Mesenchymal stem cell (in vitro differentiated cells and primary cell): ENCODE results near the gene PRKCSH.
A peak's percentile ranks its signal among the peaks of the same experiment; 100 is the strongest.
"Not testable (repeated sequence)": the region's sequence is repeated elsewhere in the genome, so short reads cannot be mapped to it uniquely, and the experiment has no call there.

Source experiments
- DNase-seq: peaks from one replicate; pipeline ENCODE4 v3.0.0-alpha.2; 2013
- H2AFZ ChIP-seq: one replicate; pipeline ENCODE4 v1.6.1; 2013; ENCODE audit warnings: low read depth, mild to moderate bottlenecking, control low read depth, inconsistent platforms, low read length, moderate library complexity
- H2AK5ac ChIP-seq: 2 replicates; pipeline ENCODE4 v1.6.1; 2013; ENCODE audit warnings: low read length, moderate library complexity, mild to moderate bottlenecking, inconsistent platforms; ENCODE audit not compliant: severe bottlenecking
- H2BK120ac ChIP-seq: one replicate; pipeline ENCODE4 v1.6.1; 2013; ENCODE audit warnings: low read depth, mild to moderate bottlenecking, inconsistent platforms, low read length, moderate library complexity
- H2BK12ac ChIP-seq, 2 experiments: one replicate each; pipeline ENCODE4 v1.6.1; 2013; ENCODE audit warnings: inconsistent platforms in 2 of 2, low read length in 2 of 2, mild to moderate bottlenecking in 2 of 2, moderate library complexity in 2 of 2, control low read depth in 1 of 2
- H2BK15ac ChIP-seq: one replicate; pipeline ENCODE4 v1.6.1; 2013; ENCODE audit warnings: mild to moderate bottlenecking, low read depth, inconsistent platforms; ENCODE audit not compliant: poor library complexity, severe bottlenecking
- H2BK5ac ChIP-seq: 2 replicates; pipeline ENCODE4 v1.6.1; 2013; ENCODE audit warnings: low read depth, mild to moderate bottlenecking, low read length, control low read depth, inconsistent platforms; ENCODE audit not compliant: poor library complexity, severe bottlenecking
- H3K14ac ChIP-seq, 2 experiments: one replicate each; pipeline ENCODE4 v1.6.1; 2013; ENCODE audit warnings: inconsistent platforms in 2 of 2, low read length in 2 of 2, control low read depth in 1 of 2, mild to moderate bottlenecking in 1 of 2, moderate library complexity in 1 of 2
- H3K18ac ChIP-seq, 2 experiments: one replicate each; pipeline ENCODE4 v1.6.1; 2013; ENCODE audit warnings: inconsistent platforms in 2 of 2, low read length in 2 of 2, control low read depth in 1 of 2, low read depth in 1 of 2, mild to moderate bottlenecking in 1 of 2
- H3K23ac ChIP-seq, 2 experiments: one replicate each; pipeline ENCODE4 v1.6.1; 2013; ENCODE audit warnings: inconsistent platforms in 2 of 2, low read length in 2 of 2, mild to moderate bottlenecking in 2 of 2, moderate library complexity in 2 of 2, control low read depth in 1 of 2
- H3K27ac ChIP-seq: 2 replicates; pipeline ENCODE4 v1.5.1; 2013; ENCODE audit warnings: mild to moderate bottlenecking, moderate library complexity, low read length, control low read depth, inconsistent platforms; ENCODE audit not compliant: poor library complexity, severe bottlenecking
- H3K27me3 ChIP-seq, 2 experiments: 2 replicates each; pipeline versions ENCODE4 v1.6.1 to v1.7.0; 2013; ENCODE audit warnings: low read length in 2 of 2, mild to moderate bottlenecking in 2 of 2, moderate library complexity in 2 of 2, control low read depth in 1 of 2, inconsistent platforms in 1 of 2; ENCODE audit not compliant: control insufficient read depth in 1 of 2, insufficient read depth in 1 of 2
- H3K36me3 ChIP-seq, 2 experiments: 2 replicates each; pipeline versions ENCODE4 v1.6.1 to v1.7.0; 2013; ENCODE audit warnings: low read length in 2 of 2, control low read depth in 1 of 2, inconsistent platforms in 1 of 2, low read depth in 1 of 2, mild to moderate bottlenecking in 1 of 2; ENCODE audit not compliant: insufficient read depth in 2 of 2, control insufficient read depth in 1 of 2
- H3K4ac ChIP-seq, 2 experiments: one replicate each; pipeline ENCODE4 v1.6.1; 2013; ENCODE audit warnings: inconsistent platforms in 2 of 2, low read length in 2 of 2, mild to moderate bottlenecking in 2 of 2, moderate library complexity in 2 of 2, control low read depth in 1 of 2, low read depth in 1 of 2
- H3K4me1 ChIP-seq: 2 replicates; pipeline ENCODE4 v1.6.1; 2013; ENCODE audit warnings: low read depth, low read length, control low read depth; ENCODE audit not compliant: control insufficient read depth, insufficient read depth
- H3K4me2 ChIP-seq: 2 replicates; pipeline ENCODE4 v1.6.1; 2013; ENCODE audit warnings: low read length, mild to moderate bottlenecking, inconsistent platforms; ENCODE audit not compliant: poor library complexity, severe bottlenecking
- H3K4me3 ChIP-seq, 2 experiments: 2 replicates each; pipeline versions ENCODE4 v1.5.1 to v1.7.0; 2013; ENCODE audit warnings: low read length in 2 of 2, mild to moderate bottlenecking in 2 of 2, control low read depth in 1 of 2, low read depth in 1 of 2; ENCODE audit not compliant: insufficient read depth in 1 of 2
- H3K79me1 ChIP-seq: replicated peaks from 2 replicates; pipeline ENCODE4 v1.6.1; 2013; ENCODE audit warnings: mild to moderate bottlenecking, control low read depth, low read length, inconsistent platforms; ENCODE audit not compliant: poor library complexity, severe bottlenecking
- H3K9ac ChIP-seq: 2 replicates; pipeline ENCODE4 v1.7.0; 2013; ENCODE audit warnings: mild to moderate bottlenecking, low read length, moderate library complexity
- H3K9me3 ChIP-seq: 2 replicates; pipeline ENCODE4 v1.7.0; 2013; ENCODE audit warnings: mild to moderate bottlenecking, low read length; ENCODE audit not compliant: control insufficient read depth
- H4K8ac ChIP-seq: one replicate; pipeline ENCODE4 v1.6.1; 2013; ENCODE audit warnings: inconsistent platforms, mild to moderate bottlenecking, low read length, moderate library complexity
- H4K91ac ChIP-seq: one replicate; pipeline ENCODE4 v1.6.1; 2013; ENCODE audit warnings: mild to moderate bottlenecking, low read length, inconsistent platforms
- WGBS: methylation state at CpG from one replicate; pipeline ENCODE4 v1.1.7; 2013; ENCODE audit warnings: mixed read lengths; 5-methylcytosine and 5-hydroxymethylcytosine counted together

PRKCSH gene

GRCh38 chr19:11458236-11458900 lies 22.9 kb downstream of the PRKCSH start:
- H3K9ac ChIP-seq: no peak overlapping the region
- WGBS: 93% methylated on average over 19 of the region's 19 CpGs
- no peak for DNase-seq
- H3K27me3 ChIP-seq: peaks cover 4 to 21% of the 10 kb centered on the region in 2 experiments
- no peak overlapping the region for H2AFZ ChIP-seq
- no peak overlapping the region for H3K14ac ChIP-seq
- no peaks in the 10 kb centered on the region for H3K36me3 ChIP-seq
- H3K4me3 ChIP-seq: no peak overlapping the region
- H2AK5ac ChIP-seq: no peak overlapping the region
- H2BK5ac ChIP-seq: no peak overlapping the region
- no peak overlapping the region for H3K27ac ChIP-seq
- peaks cover 9% of the 10 kb centered on the region for H3K4me1 ChIP-seq
- H3K79me1 ChIP-seq: no peaks in the 10 kb centered on the region
- H4K91ac ChIP-seq: peak overlapping the region; percentile 48
- no peak overlapping the region for H2BK15ac ChIP-seq
- no peak overlapping the region for H3K4ac ChIP-seq
- no peak overlapping the region for H3K4me2 ChIP-seq
- peak overlapping the region in 1 of 2 experiments; percentile 24 for H3K23ac ChIP-seq
- no peak overlapping the region for H4K8ac ChIP-seq
- H3K9me3 ChIP-seq: no peaks in the 10 kb centered on the region
- no peak overlapping the region for H2BK12ac ChIP-seq
- H3K18ac ChIP-seq: no peak overlapping the region
- no peak overlapping the region for H2BK120ac ChIP-seq

GRCh38 chr19:11458912-11459311 lies 23.5 kb downstream of the PRKCSH start:
- not testable (repeated sequence) for H3K23ac ChIP-seq, H4K8ac ChIP-seq, H3K4me3 ChIP-seq, H3K36me3 ChIP-seq, H3K9me3 ChIP-seq, DNase-seq, H2AFZ ChIP-seq, H3K18ac ChIP-seq, H3K4ac ChIP-seq, H2BK120ac ChIP-seq, H3K4me1 ChIP-seq, H3K79me1 ChIP-seq, H3K9ac ChIP-seq, H2AK5ac ChIP-seq, H2BK5ac ChIP-seq, H3K14ac ChIP-seq, H4K91ac ChIP-seq, H2BK15ac ChIP-seq, H2BK12ac ChIP-seq, H3K4me2 ChIP-seq, H3K27ac ChIP-seq
- WGBS: 89% methylated on average over 10 of the region's 11 CpGs
- H3K27me3 ChIP-seq: peaks cover 4 to 21% of the 10 kb centered on the region in 2 experiments

GRCh38 chr19:11460207-11460606 lies 24.8 kb downstream of the PRKCSH start:
- no peak overlapping the region for H2BK5ac ChIP-seq
- WGBS: 42% methylated on average over 4 of the region's 4 CpGs
- no peak for DNase-seq
- no peak overlapping the region for H3K18ac ChIP-seq
- H3K14ac ChIP-seq: no peak overlapping the region
- H3K4me1 ChIP-seq: peaks cover 9% of the 10 kb centered on the region
- H3K9ac ChIP-seq: no peak overlapping the region
- no peaks in the 10 kb centered on the region for H3K9me3 ChIP-seq
- no peak overlapping the region for H2AFZ ChIP-seq
- H2BK120ac ChIP-seq: no peak overlapping the region
- no peak overlapping the region for H4K8ac ChIP-seq
- H3K4ac ChIP-seq: no peak overlapping the region
- H3K4me3 ChIP-seq: no peak overlapping the region
- no peaks in the 10 kb centered on the region for H3K79me1 ChIP-seq
- no peaks in the 10 kb centered on the region for H3K36me3 ChIP-seq
- H3K23ac ChIP-seq: no peak overlapping the region
- H3K4me2 ChIP-seq: no peak overlapping the region
- H4K91ac ChIP-seq: peak overlapping the region; percentile 46
- H3K27me3 ChIP-seq: peaks cover 4 to 21% of the 10 kb centered on the region in 2 experiments
- no peak overlapping the region for H2BK12ac ChIP-seq
- no peak overlapping the region for H3K27ac ChIP-seq
- H2BK15ac ChIP-seq: no peak overlapping the region
- H2AK5ac ChIP-seq: no peak overlapping the region

- H3K4me3 ChIP-seq: no peak overlapping the region
- DNase-seq: no peak
- H3K9me3 ChIP-seq: no peaks in the 10 kb centered on the region
- peaks cover 9% of the 10 kb centered on the region for H3K4me1 ChIP-seq
- H2BK5ac ChIP-seq: no peak overlapping the region
- no peak overlapping the region for H2AK5ac ChIP-seq
- no peaks in the 10 kb centered on the region for H3K36me3 ChIP-seq
- H3K27ac ChIP-seq: no peak overlapping the region
- H4K8ac ChIP-seq: no peak overlapping the region
- H3K27me3 ChIP-seq: peaks cover 4 to 21% of the 10 kb centered on the region in 2 experiments
- no peak overlapping the region for H3K9ac ChIP-seq
- WGBS: no CpG with 5 or more reads among the region's 2 CpGs
- no peak overlapping the region for H3K23ac ChIP-seq
- no peak overlapping the region for H2BK12ac ChIP-seq
- H2BK120ac ChIP-seq: no peak overlapping the region
- no peaks in the 10 kb centered on the region for H3K79me1 ChIP-seq
- H3K18ac ChIP-seq: no peak overlapping the region
- no peak overlapping the region for H2BK15ac ChIP-seq
- H3K4me2 ChIP-seq: no peak overlapping the region
- H4K91ac ChIP-seq: no peak overlapping the region
- H2AFZ ChIP-seq: no peak overlapping the region
- no peak overlapping the region for H3K14ac ChIP-seq
- H3K4ac ChIP-seq: no peak overlapping the region
Observed at GRCh38 chr19:11461453-11461852, 26.0 kb downstream of the PRKCSH start.
